HT1080 (cell line): ENCODE results near the gene IL21R. TPM values are rescaled to one million over a fixed set of nuclear protein-coding genes. Genes with fewer than 3 reads are reported as not detected.
"Not testable (repeated sequence)": the region's sequence is repeated elsewhere in the genome, so short reads cannot be mapped to it uniquely, and the experiment has no call there.

Experiments
- DNase-seq: peaks from one replicate; pipeline ENCODE4 v3.0.0-alpha.2; 2015; ENCODE audit warnings: low read depth
- total RNA-seq: library from RNA; depleted of rRNA; stranded (reverse); fragments of >200 nt; shearing (Covaris generic); gene quantifications from 2 replicates; pipeline ENCODE4 v1.2.3, GENCODE V29; 2014

IL21R gene
- total RNA-seq, 1 experiment from 2014 or later: 0.80 TPM

DNA sequence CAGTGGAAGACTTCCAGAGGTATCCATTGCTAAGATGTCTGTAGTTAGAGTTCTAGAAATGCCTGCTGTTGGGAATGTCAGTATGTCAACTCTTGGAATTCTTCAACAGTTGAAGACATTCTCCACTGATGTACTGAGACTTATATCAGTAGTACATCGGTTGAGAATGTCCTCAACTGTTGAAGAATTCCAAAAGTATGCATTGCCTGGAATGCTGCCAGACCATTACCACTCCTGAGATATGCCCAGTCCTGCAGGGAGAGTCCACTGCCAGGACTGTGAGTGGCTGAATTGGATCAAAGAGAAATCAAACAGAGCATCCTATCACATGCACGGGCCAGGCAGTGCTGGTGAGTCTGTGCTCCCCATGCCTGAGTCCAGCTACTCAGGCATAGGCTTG, 42.0 kb downstream of the IL21R start:
- peak; percentile 31 for DNase-seq

DNA sequence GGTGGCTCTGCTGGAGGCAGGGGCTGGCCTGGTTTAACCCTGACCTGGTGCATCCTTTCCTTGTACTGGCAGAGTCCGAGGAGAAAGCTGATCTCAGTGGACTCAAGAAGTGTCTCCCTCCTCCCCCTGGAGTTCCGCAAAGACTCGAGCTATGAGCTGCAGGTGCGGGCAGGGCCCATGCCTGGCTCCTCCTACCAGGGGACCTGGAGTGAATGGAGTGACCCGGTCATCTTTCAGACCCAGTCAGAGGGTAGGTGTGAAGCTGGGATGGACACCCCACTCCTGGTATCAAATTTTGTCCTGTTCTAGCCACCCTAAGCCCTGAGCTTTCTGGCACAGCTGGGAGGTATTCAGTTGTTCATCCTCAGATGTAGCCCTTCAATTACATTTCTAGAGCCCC, 42.5 kb downstream of the IL21R start:
- no peak for DNase-seq

DNA sequence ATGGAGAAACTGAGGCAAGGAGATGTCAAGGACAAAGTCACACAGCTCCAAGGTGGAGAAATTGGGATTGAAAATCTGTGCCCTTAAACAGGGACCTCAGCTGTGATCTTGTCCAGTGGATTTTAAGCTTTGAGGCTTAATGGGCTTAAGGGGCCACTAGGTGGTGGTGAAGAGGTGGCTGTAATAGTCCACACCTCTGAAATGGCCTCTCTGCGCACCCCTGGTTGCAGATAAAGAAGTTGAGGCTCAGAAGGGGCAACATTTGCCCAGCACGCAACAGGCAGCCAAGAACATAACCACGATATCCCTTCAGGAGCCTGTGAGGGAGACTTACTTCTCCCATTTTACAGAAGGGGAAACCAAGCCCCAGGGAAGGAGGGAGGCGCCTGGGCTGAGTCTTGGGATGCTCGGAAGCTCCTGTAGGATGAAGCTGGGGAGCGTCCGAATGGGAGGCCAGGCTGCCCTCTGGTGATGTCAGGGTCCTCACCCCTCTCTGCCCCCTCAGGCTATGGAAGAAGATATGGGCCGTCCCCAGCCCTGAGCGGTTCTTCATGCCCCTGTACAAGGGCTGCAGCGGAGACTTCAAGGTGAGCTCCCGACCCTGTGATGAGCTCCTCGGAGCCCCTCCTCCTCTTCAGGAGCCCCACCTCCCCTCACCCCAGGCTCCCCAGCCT, 43.7 kb downstream of the IL21R start:
- DNase-seq: no peak

DNA sequence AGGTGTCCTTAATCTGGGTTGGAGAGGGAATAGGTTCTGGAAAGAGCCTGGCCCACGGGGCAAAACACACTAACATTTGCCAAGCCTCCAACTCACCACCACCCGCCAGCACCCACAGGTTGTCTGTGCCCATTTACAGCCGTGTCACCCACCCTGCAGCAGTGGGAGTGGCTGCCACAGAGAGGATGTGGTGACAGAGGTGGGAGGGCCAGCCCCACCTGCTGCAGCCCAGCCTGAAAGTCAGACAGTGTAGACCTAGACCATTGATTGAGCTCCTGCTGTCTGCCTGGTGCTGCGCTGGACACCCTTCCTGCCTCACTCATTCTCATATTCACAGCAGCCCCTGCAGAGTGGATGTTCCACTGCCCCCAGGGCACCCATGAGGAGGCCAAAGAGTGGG, 44.7 kb downstream of the IL21R start:
- no peak for DNase-seq

DNA sequence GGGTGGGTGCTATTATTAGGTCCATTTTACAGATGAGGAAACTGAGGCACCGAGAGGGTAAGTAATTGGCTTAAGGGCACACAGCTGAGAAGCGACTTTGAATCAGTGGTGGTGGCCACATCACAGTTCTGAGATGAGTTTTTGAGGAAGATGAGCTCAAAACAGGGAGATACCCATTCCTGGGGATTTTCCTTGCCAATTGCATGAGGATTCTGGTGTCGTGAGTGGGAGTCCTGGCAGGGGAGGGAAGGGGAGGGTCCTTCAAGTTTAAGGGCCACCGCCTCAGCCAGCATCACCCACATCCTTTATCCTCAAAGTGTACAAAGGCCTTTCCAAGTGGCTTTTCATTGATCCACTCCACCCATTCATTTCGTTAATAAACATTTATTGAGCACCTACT, 45.3 kb downstream of the IL21R start:
- no peak for DNase-seq

DNA sequence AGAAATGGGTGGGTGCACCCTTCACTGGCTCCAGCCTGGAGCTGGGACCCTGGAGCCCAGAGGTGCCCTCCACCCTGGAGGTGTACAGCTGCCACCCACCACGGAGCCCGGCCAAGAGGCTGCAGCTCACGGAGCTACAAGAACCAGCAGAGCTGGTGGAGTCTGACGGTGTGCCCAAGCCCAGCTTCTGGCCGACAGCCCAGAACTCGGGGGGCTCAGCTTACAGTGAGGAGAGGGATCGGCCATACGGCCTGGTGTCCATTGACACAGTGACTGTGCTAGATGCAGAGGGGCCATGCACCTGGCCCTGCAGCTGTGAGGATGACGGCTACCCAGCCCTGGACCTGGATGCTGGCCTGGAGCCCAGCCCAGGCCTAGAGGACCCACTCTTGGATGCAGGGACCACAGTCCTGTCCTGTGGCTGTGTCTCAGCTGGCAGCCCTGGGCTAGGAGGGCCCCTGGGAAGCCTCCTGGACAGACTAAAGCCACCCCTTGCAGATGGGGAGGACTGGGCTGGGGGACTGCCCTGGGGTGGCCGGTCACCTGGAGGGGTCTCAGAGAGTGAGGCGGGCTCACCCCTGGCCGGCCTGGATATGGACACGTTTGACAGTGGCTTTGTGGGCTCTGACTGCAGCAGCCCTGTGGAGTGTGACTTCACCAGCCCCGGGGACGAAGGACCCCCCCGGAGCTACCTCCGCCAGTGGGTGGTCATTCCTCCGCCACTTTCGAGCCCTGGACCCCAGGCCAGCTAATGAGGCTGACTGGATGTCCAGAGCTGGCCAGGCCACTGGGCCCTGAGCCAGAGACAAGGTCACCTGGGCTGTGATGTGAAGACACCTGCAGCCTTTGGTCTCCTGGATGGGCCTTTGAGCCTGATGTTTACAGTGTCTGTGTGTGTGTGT, 46.8 kb downstream of the IL21R start:
- no peak for DNase-seq

DNA sequence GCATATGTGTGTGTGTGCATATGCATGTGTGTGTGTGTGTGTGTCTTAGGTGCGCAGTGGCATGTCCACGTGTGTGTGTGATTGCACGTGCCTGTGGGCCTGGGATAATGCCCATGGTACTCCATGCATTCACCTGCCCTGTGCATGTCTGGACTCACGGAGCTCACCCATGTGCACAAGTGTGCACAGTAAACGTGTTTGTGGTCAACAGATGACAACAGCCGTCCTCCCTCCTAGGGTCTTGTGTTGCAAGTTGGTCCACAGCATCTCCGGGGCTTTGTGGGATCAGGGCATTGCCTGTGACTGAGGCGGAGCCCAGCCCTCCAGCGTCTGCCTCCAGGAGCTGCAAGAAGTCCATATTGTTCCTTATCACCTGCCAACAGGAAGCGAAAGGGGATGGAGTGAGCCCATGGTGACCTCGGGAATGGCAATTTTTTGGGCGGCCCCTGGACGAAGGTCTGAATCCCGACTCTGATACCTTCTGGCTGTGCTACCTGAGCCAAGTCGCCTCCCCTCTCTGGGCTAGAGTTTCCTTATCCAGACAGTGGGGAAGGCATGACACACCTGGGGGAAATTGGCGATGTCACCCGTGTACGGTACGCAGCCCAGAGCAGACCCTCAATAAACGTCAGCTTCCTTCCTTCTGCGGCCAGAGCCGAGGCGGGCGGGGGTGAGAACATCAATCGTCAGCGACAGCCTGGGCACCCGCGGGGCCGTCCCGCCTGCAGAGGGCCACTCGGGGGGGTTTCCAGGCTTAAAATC, 47.6 kb downstream of the IL21R start:
- DNase-seq: no peak

DNA sequence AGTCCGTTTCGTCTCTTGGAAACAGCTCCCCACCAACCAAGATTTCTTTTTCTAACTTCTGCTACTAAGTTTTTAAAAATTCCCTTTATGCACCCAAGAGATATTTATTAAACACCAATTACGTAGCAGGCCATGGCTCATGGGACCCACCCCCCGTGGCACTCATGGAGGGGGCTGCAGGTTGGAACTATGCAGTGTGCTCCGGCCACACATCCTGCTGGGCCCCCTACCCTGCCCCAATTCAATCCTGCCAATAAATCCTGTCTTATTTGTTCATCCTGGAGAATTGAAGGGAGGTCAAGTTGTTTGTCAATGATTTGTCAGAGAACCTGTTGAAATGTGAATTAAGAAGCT, 48.2 kb downstream of the IL21R start:
- DNase-seq: no peak

DNA sequence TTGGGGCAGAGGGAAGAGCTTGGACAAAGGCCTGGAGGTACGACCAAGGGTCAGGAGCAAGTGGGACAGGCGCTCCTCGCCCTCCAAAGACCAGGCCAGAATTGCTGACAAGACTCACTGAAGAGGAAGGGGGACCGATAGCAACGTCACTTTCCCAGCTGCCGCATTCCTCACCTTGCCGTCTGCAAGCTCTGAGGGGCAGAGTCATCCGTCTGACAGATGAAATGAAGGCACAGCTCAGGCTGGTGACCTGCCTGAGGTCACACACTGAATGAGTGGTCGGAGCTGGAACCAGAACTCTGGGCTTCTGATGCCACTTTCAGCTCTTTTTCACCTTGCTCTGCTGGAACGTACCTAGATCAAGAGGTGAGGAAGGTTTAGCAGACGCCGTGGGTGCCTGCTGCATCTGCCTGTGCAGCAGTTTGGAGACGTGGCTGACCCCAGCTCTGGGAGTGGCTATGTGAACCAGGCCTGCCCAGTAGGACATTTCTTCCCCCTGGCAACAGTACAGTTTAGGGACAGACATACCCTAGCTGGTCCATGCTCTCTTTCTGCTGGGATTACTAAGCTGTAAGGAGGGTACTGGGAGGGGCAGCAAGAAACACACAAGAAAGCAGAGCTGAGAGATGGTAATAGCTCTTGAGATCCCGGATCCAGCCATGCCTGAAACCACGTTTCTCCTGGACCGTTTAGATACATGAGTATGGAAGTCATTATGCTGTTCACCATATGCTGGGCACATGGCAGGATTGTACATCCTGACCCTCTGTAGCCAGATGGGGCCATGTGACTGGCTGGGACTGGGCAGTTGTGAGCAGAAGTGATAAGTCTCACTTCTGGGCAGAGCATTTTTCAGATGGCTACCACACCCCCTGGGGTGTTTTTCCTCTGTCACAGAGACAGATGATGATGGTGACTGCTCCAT, 50.9 kb downstream of the IL21R start:
- no peak for DNase-seq

DNA sequence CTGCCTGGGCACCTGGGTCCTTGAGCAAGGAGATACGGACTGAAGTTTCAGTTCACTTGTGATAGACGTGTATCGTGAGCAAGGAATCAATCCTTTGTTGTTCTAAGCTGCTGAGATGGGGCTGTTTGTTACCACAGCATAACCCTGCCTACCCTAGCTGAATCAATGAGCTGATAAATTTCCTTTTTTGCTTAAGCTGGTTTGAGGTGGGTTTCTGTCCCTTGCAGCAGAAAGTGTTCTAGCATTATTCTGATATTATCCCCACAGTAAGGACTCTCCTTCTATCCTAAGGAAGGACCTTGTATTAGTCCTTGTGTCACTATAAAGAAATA, 51.5 kb downstream of the IL21R start:
- DNase-seq: no peak

DNA sequence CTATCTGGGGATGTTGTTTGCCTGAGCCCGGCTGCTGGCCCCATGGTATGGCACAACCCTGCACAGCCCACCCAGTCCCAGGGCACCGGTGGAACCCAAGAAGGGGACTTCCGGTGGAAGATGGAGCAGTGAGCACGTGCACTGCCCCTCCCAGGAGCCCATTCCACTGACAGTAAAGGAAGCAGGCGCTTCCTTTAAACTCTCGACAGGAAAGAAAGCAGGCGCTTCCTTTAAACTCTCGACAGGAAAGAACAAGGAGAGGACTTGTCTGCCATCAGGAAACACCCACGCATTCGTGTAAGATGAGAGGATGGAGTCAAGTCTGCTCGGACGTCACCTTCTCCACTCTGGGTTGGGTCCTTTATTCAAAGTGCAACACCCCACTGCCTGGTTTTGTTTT, 53.7 kb downstream of the IL21R start:
- DNase-seq: no peak

DNA sequence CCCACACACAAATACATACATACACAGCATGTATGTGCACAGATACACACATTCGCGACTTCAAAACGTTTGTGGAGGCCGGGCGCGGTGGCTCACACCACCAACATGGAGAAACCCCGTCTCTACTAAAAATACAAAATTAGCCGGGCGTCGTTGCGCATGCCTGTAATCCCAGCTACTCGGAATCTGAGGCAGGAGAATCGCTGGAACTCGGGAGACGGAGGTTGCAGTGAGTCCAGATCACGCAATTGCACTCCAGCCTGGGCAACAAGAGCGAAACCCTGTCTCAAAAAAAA, 55.6 kb downstream of the IL21R start:
- DNase-seq: not testable (repeated sequence)

DNA sequence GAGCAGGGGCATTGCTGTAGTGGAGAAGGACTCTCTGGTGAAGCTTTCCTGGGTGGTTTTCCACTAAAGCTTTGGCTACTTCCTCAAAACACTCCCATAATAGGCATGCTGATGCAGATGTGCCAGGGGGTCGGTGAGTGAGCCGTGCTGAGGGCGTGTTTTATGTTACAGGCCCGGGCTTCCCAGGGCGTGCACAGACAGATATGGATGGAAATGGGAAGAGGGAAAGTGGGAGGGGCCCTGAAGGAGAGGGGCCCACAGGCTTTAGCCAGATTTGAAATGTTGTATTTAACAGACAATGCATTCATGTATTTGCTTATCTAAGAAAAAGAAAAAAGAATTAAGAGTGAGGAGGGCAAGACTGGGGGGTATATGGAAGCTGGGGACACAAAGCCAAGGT, 56.3 kb downstream of the IL21R start:
- no peak for DNase-seq

DNA sequence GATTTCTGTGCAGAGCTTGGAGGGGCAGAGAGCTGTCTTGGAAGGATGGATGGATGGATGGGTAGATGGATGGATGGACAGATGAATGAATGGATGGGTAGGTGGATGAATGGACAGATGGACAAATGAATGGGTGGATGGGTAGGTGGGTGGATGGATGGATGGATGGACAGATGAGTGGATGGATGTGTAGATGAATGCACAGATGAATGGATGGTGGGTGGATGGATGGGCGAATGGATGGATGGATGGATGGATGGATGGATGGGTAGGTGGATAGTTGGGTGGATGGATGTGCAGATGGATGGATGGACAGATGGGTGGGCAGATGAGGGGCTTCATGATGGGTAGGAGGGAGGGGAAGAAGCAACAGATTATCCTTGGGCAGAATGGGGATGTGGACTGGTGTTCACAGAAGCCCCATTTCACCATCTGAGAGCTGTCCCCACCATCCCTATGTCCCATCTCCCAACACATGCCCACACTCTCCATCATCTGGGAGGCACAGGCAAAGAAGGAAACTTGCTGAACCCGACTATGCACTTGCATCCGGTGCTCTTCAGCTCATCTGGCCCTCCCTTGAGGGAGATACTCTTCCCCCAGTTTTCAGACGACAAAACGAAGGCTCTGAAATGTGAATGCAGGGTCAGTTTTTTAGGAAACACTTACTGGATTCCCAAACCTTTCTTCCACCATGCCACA, 57.2 kb downstream of the IL21R start:
- DNase-seq: no peak

DNA sequence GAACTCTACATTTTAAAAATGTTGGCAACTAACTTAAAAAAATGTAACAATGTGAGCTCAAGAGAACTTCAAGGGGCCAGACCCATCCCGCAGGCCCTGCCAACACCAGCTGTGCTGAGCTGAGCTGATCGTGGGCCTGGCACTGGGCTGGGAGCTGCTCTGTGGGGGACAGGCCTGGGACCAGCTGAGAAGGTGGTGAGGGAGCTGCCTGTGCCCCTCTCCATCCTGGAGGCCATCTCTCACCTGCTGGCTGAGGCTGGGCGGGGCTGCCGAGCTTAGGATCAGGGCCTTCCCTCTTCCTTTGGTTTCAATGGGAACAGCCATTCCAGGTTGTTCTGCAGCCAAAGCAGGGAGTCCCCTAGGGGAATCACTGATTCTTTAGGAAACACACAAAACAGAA, 58.2 kb downstream of the IL21R start:
- DNase-seq: no peak

DNA sequence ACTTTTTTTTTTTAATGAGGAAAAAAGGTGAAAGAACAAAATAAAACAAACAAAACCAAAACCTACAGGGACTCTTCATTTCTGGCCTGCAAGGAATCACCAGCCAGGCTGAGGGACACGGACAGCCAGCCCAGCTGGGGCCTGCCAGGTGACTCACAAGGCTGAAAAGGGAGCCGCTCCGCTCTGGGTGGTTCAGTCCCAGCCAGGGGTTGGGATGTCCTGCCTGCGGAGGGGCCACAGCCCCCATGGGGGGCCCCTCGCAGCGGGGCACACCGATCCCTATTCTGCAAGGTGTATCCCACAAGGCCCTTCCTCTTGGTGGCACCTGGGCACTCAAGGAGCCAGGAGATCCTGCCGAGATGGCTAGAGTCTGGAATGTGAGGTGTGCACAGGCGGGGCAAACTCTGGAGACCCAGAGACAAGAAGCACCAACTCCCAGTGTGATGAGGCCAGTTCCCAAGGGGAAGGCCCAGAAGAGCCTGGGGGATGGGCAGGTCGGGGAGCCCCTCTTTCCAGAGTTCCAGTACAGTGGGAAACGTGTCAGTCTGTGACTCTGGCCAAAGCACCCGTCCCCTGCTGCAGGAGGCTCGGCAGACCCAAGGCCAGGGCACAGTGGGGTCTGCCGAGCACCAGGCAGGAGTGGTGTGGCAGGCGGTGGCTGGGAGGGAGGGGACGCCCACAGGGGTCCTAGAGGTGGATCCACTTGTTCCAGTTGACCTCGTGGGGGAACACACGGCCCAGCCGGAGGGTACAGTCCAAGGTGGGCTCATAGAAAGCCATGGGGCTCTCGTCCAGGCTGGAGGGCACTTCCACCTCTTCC, 58.9 kb downstream of the IL21R start:
- DNase-seq: no peak

DNA sequence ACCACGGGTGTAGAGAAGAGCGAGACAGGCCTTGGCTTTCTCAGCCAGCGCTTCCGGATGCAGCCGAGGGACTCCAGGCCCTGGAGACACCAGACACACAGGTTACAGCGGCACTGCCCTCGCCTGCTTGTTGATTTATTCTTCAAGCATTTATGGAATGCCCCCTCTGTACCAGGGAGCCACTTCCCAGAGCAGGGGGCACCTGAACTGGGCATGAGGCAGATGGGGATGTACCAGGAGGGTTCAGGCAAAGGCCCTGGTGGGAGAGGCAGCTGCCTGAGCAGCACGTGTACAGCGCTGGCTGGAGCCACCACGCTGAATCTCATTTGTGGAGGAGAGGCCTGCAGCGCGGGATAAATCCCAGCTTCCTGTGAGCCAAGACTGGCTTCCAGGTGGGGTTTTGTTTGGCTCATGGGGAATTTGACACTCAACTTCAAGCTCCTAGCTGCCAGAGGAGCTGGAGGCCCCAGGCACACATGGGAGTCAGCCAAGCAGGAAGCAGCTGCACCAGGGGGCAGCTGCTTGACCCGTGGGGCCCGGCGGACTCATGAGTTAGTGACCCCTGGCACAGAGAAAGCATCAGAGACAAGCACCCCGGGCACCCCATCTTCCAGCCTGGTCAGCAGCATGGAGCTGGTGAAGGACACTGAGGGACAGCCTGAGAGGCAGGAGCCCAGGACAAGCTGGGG, 59.7 kb downstream of the IL21R start:
- no peak for DNase-seq

DNA sequence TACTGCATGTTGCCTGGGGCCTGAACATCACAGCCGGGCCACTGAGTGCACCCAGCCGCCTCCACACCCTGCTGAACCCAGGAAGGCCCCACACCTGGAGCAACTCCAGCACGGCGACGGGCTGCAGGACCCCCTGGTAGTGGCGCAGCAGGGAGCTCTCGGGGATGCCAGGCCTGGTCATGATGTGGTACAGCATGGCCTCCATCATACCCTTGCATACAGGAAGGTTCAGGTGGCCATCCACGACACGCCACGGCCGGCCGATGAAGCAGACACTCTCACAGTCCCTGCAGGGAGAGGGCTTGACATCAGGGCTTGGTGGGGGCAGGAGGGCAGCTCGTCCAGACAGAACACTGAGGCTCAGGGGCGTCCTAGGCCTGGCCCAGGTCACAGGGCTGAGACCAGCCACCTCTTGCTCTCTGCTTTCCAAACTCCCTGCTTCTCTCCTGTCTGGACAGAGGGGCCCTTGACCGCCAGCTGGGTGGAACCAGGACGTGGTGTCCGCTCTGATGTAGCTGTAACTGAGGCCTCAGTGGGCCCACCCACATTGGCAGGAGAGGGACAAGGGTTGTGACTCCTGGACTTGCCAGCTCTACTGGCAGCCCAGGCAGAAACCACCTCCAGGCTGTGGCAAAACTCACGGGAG, 60.3 kb downstream of the IL21R start:
- no peak for DNase-seq
